Stimulated activated memory B cell treated with anti-CD40 and anti-IgM and Interleukin-4, amounts not matched to agents 10 μg/mL and 1 μg/mL and 100 μg/mL, for 72 hours (primary cell): Measurements from ENCODE around the gene MAPK8.

ENCODE experiments used
- ATAC-seq: fragments of 150-1000 bp; cut with Tn5 transposase; 2 replicates; pipeline ENCODE4 v1.10.0; 2021
- H3K27ac Mint-ChIP-seq: one replicate; pipeline ENCODE4 v1.8.0; 2022; ENCODE audit warnings: mild to moderate bottlenecking, mixed read lengths
- H3K27me3 Mint-ChIP-seq: one replicate; pipeline ENCODE4 v1.8.0; 2022; ENCODE audit warnings: mixed read lengths
- H3K36me3 Mint-ChIP-seq: one replicate; pipeline ENCODE4 v1.8.0; 2022; ENCODE audit warnings: mixed read lengths
- H3K4me1 Mint-ChIP-seq: one replicate; pipeline ENCODE4 v1.8.0; 2022; ENCODE audit warnings: mixed read lengths
- H3K4me3 Mint-ChIP-seq: one replicate; pipeline ENCODE4 v1.8.0; 2022; ENCODE audit warnings: mild to moderate bottlenecking, moderate library complexity, mixed read lengths
- H3K9me3 Mint-ChIP-seq: one replicate; pipeline ENCODE4 v1.8.0; 2022; ENCODE audit warnings: mixed read lengths

Gene MAPK8

GRCh38 chr10:48456808-48457761 is 150.6 kb downstream of the MAPK8 start:
- Mint-ChIP-seq H3K27ac (peak overlapping the region; percentile 18), H3K4me1 (peaks cover 18% of the 10 kb centered on the region), H3K4me3 (no peak overlapping the region), H3K36me3 (no peaks in the 10 kb centered on the region), H3K27me3 (peaks cover 26% of the 10 kb centered on the region), H3K9me3 (no peaks in the 10 kb centered on the region)
- peak; percentile 53 for ATAC-seq

- Mint-ChIP-seq H3K27ac (no peak overlapping the region), H3K9me3 (no peaks in the 10 kb centered on the region), H3K27me3 (peaks cover 23% of the 10 kb centered on the region), H3K36me3 (no peaks in the 10 kb centered on the region), H3K4me1 (peaks cover 18% of the 10 kb centered on the region), H3K4me3 (no peak overlapping the region)
- ATAC-seq: no peak
These were observed 151.6 kb downstream of the MAPK8 start for GRCh38 chr10:48457949-48458661.

- no peak overlapping the region for H3K4me3 Mint-ChIP-seq
- no peak for ATAC-seq
- no peaks in the 10 kb centered on the region for H3K36me3 Mint-ChIP-seq
- no peaks in the 10 kb centered on the region for H3K9me3 Mint-ChIP-seq
- H3K4me1 Mint-ChIP-seq: peaks cover 18% of the 10 kb centered on the region
- H3K27me3 Mint-ChIP-seq: peaks cover 23% of the 10 kb centered on the region
- H3K27ac Mint-ChIP-seq: no peak overlapping the region
These were observed 152.2 kb downstream of the MAPK8 start for GRCh38 chr10:48458662-48459048.

GRCh38 chr10:48459270-48460150 is 153.0 kb downstream of the MAPK8 start:
- Mint-ChIP-seq H3K27ac (no peak overlapping the region), H3K4me3 (no peak overlapping the region), H3K27me3 (peaks cover 23% of the 10 kb centered on the region), H3K9me3 (no peaks in the 10 kb centered on the region), H3K36me3 (no peaks in the 10 kb centered on the region), H3K4me1 (peaks cover 18% of the 10 kb centered on the region)
- ATAC-seq: no peak

- no peak for ATAC-seq
- peaks cover 23% of the 10 kb centered on the region for H3K27me3 Mint-ChIP-seq
- no peaks in the 10 kb centered on the region for H3K36me3 Mint-ChIP-seq
- H3K4me3 Mint-ChIP-seq: no peak overlapping the region
- H3K27ac Mint-ChIP-seq: no peak overlapping the region
- peaks cover 18% of the 10 kb centered on the region for H3K4me1 Mint-ChIP-seq
- no peaks in the 10 kb centered on the region for H3K9me3 Mint-ChIP-seq
These were observed 153.7 kb downstream of the MAPK8 start for GRCh38 chr10:48460182-48460581.

- Mint-ChIP-seq H3K36me3 (no peaks in the 10 kb centered on the region), H3K27me3 (peaks cover 15% of the 10 kb centered on the region), H3K27ac (no peak overlapping the region), H3K4me3 (no peak overlapping the region), H3K9me3 (no peaks in the 10 kb centered on the region), H3K4me1 (peaks cover 10% of the 10 kb centered on the region)
- ATAC-seq: no peak
These were observed 155.4 kb downstream of the MAPK8 start for GRCh38 chr10:48461623-48462481.

- H3K27ac Mint-ChIP-seq: no peak overlapping the region
- peaks cover 8% of the 10 kb centered on the region for H3K27me3 Mint-ChIP-seq
- ATAC-seq: no peak
- H3K4me1 Mint-ChIP-seq: peaks cover 3% of the 10 kb centered on the region
- no peak overlapping the region for H3K4me3 Mint-ChIP-seq
- H3K9me3 Mint-ChIP-seq: no peaks in the 10 kb centered on the region
- H3K36me3 Mint-ChIP-seq: no peaks in the 10 kb centered on the region
These were observed 156.1 kb downstream of the MAPK8 start for GRCh38 chr10:48462482-48463020.

- Mint-ChIP-seq H3K27ac (no peak overlapping the region), H3K27me3 (no peaks in the 10 kb centered on the region), H3K4me1 (no peaks in the 10 kb centered on the region), H3K9me3 (no peaks in the 10 kb centered on the region), H3K4me3 (no peak overlapping the region), H3K36me3 (no peaks in the 10 kb centered on the region)
- ATAC-seq: no peak
These were observed 157.0 kb downstream of the MAPK8 start for GRCh38 chr10:48463318-48464003.

- no peaks in the 10 kb centered on the region for H3K9me3 Mint-ChIP-seq
- H3K4me1 Mint-ChIP-seq: no peaks in the 10 kb centered on the region
- H3K27me3 Mint-ChIP-seq: no peaks in the 10 kb centered on the region
- no peak overlapping the region for H3K4me3 Mint-ChIP-seq
- ATAC-seq: no peak
- H3K36me3 Mint-ChIP-seq: no peaks in the 10 kb centered on the region
- no peak overlapping the region for H3K27ac Mint-ChIP-seq
These were observed 157.8 kb downstream of the MAPK8 start for GRCh38 chr10:48464121-48464870.

- Mint-ChIP-seq H3K4me3 (no peak overlapping the region), H3K9me3 (no peaks in the 10 kb centered on the region), H3K4me1 (no peaks in the 10 kb centered on the region), H3K27me3 (no peaks in the 10 kb centered on the region), H3K27ac (no peak overlapping the region), H3K36me3 (no peaks in the 10 kb centered on the region)
- no peak for ATAC-seq
These were observed 158.6 kb downstream of the MAPK8 start for GRCh38 chr10:48464871-48465736.

- Mint-ChIP-seq H3K9me3 (no peaks in the 10 kb centered on the region), H3K4me1 (no peaks in the 10 kb centered on the region), H3K4me3 (no peak overlapping the region), H3K27me3 (no peaks in the 10 kb centered on the region), H3K27ac (no peak overlapping the region), H3K36me3 (no peaks in the 10 kb centered on the region)
- ATAC-seq: peak; percentile 5
These were observed 159.5 kb downstream of the MAPK8 start for GRCh38 chr10:48465860-48466521.

- Mint-ChIP-seq H3K27ac (no peak overlapping the region), H3K36me3 (no peaks in the 10 kb centered on the region), H3K27me3 (no peaks in the 10 kb centered on the region), H3K9me3 (no peaks in the 10 kb centered on the region), H3K4me1 (no peaks in the 10 kb centered on the region), H3K4me3 (no peak overlapping the region)
- no peak for ATAC-seq
These were observed 160.2 kb downstream of the MAPK8 start for GRCh38 chr10:48466611-48467240.
